C1 segment of cervical spinal cord (tissue), 14 donors: ENCODE data around the gene ENKUR.
A peak's percentile ranks its signal among the peaks of the same experiment; 100 is the strongest.

Source experiments
- DNase-seq, 14 donors: peaks; one replicate each; lab custom pipeline; 2025; lab: John Stamatoyannopoulos, UW

ENKUR gene

GRCh38 chr10:25015828-25016375 lies at the start of gene ENKUR:
TSS of gene ENKUR (minus strand) at chr10:25016158. CDS start at chr10:25015936, 222 bp downstream.
- DNase-seq, result peak in 13 of 14 donors; percentile 23 to 96 (median 89)

GRCh38 chr10:25064401-25064800 lies 48.4 kb upstream of the ENKUR start:
- no peak for DNase-seq

GRCh38 chr10:25063644-25064043 lies 47.7 kb upstream of the ENKUR start:
- DNase-seq, result no peak

- no peak for DNase-seq
These were observed 47.2 kb upstream of the ENKUR start for GRCh38 chr10:25063157-25063556.

- no peak for DNase-seq
These were observed 45.9 kb upstream of the ENKUR start for GRCh38 chr10:25061711-25062449.

GRCh38 chr10:25061125-25061524 lies 45.2 kb upstream of the ENKUR start:
- DNase-seq, result no peak

GRCh38 chr10:25059990-25060389 lies 44.0 kb upstream of the ENKUR start:
- DNase-seq, result no peak

GRCh38 chr10:25057886-25058285 lies 41.9 kb upstream of the ENKUR start:
- no peak for DNase-seq

GRCh38 chr10:25056726-25057125 lies 40.8 kb upstream of the ENKUR start:
- DNase-seq, result no peak

GRCh38 chr10:25052012-25052411 lies 36.1 kb upstream of the ENKUR start:
- DNase-seq, result no peak

GRCh38 chr10:25050402-25050801 lies 34.4 kb upstream of the ENKUR start:
- no peak for DNase-seq

- DNase-seq, result no peak
These were observed 34.0 kb upstream of the ENKUR start for GRCh38 chr10:25049966-25050365.

GRCh38 chr10:25048450-25048849 lies 32.5 kb upstream of the ENKUR start:
- peak in 3 of 14 donors; percentile 4 to 16 (median 8) for DNase-seq

GRCh38 chr10:25047591-25048301 lies 31.8 kb upstream of the ENKUR start:
- DNase-seq, result no peak

GRCh38 chr10:25047088-25047487 lies 31.1 kb upstream of the ENKUR start:
- no peak for DNase-seq

GRCh38 chr10:25046641-25047040 lies 30.7 kb upstream of the ENKUR start:
- DNase-seq, result no peak

- DNase-seq, result no peak
These were observed 23.6 kb upstream of the ENKUR start for GRCh38 chr10:25039531-25039930.

GRCh38 chr10:25038325-25038724 lies 22.4 kb upstream of the ENKUR start:
- no peak for DNase-seq

- DNase-seq, result no peak
These were observed 20.4 kb upstream of the ENKUR start for GRCh38 chr10:25036381-25036780.

GRCh38 chr10:25029519-25029918 lies 13.6 kb upstream of the ENKUR start:
- DNase-seq, result no peak

GRCh38 chr10:25028711-25029110 lies 12.8 kb upstream of the ENKUR start:
- no peak for DNase-seq

GRCh38 chr10:25026463-25026862 lies 10.5 kb upstream of the ENKUR start:
- DNase-seq, result no peak

GRCh38 chr10:25024528-25024927 lies 8.6 kb upstream of the ENKUR start:
- no peak for DNase-seq
